IMR-90 (cell line): Measurements from ENCODE around the gene KIF3A. TPM values are rescaled to one million over a fixed set of nuclear protein-coding genes. Genes with fewer than 3 reads are reported as not detected.

Experiments used
- ATAC-seq: fragments of 200-7000 bp; cut with Tn5 transposase; 2 replicates; pipeline ENCODE4 v1.9.1; 2020; ENCODE audit warnings: low read depth, mild to moderate bottlenecking, moderate library complexity
- BruUV-seq: library from RNA; stranded (reverse); fragments of 400-500 nt; replicated peaks from 2 replicates; lab custom pipeline; 2021; lab: Mats Ljungman, UMichigan
- CTCF ChIA-PET: fragments of 300-600 bp; formaldehyde crosslinking; extraction: SDS; loops from one replicate; lab custom pipeline; 2021; ENCODE audit warnings: antibody characterized with exemption; lab: Yijun Ruan, JAX
- POLR2A ChIA-PET: fragments of 300-600 bp; sonication (Branson Sonifier 250); formaldehyde crosslinking; loops from one replicate; lab custom pipeline; 2022; ENCODE audit warnings: antibody characterized with exemption; ENCODE audit not compliant: unreplicated experiment; lab: Charles Lee
- DNase-seq: peaks from one replicate; pipeline ENCODE4 v3.0.0; 2013
- H2AFZ ChIP-seq: replicated peaks from 2 replicates; pipeline ENCODE3; 2013; ENCODE audit warnings: low read length, mild to moderate bottlenecking; ENCODE audit not compliant: poor library complexity
- H2AK5ac ChIP-seq: 2 replicates; pipeline ENCODE4 v1.6.1; 2013; ENCODE audit warnings: low read depth, low read length, inconsistent platforms
- H2AK9ac ChIP-seq: replicated peaks from 2 replicates; pipeline ENCODE3; 2013; ENCODE audit warnings: mild to moderate bottlenecking, low read depth, low read length, moderate library complexity; ENCODE audit not compliant: poor library complexity
- H2BK120ac ChIP-seq: 2 replicates; pipeline ENCODE4 v1.6.1; 2013; ENCODE audit warnings: low read depth, low read length, inconsistent platforms
- H2BK15ac ChIP-seq: 3 replicates; pipeline ENCODE4 v1.6.1; 2013; ENCODE audit warnings: low read depth, low read length, inconsistent platforms
- H2BK20ac ChIP-seq: 2 replicates; pipeline ENCODE4 v1.6.1; 2013; ENCODE audit warnings: low read depth, mild to moderate bottlenecking, inconsistent platforms, low read length, moderate library complexity
- H2BK5ac ChIP-seq: 2 replicates; pipeline ENCODE4 v1.6.1; 2013; ENCODE audit warnings: mild to moderate bottlenecking, low read depth, low read length, inconsistent platforms; ENCODE audit not compliant: poor library complexity, severe bottlenecking
- H3K14ac ChIP-seq: replicated peaks from 2 replicates; pipeline ENCODE4 v1.6.1; 2013; ENCODE audit warnings: low read depth, low read length, inconsistent platforms
- H3K18ac ChIP-seq: 2 replicates; pipeline ENCODE4 v1.6.1; 2013; ENCODE audit warnings: low read depth, low read length, control low read depth
- H3K23ac ChIP-seq: 2 replicates; pipeline ENCODE4 v1.6.1; 2013; ENCODE audit warnings: low read depth, low read length, inconsistent platforms
- H3K27ac ChIP-seq: 2 replicates; pipeline ENCODE4 v1.5.1; 2013; ENCODE audit warnings: mild to moderate bottlenecking, control low read depth, low read length; ENCODE audit not compliant: insufficient read depth
- H3K27me3 ChIP-seq: 2 replicates; pipeline ENCODE4 v1.6.1; 2013; ENCODE audit warnings: low read length; ENCODE audit not compliant: control insufficient read depth, insufficient read depth
- H3K36me3 ChIP-seq: 2 replicates; pipeline ENCODE4 v1.6.1; 2013; ENCODE audit warnings: low read length, mixed read lengths; ENCODE audit not compliant: control insufficient read depth, insufficient read depth
- H3K4ac ChIP-seq: 2 replicates; pipeline ENCODE4 v1.6.1; 2013; ENCODE audit warnings: low read depth, low read length, inconsistent platforms
- H3K4me1 ChIP-seq: 2 replicates; pipeline ENCODE4 v1.6.1; 2013; ENCODE audit warnings: low read length, mixed read lengths; ENCODE audit not compliant: control insufficient read depth, insufficient read depth
- H3K4me2 ChIP-seq: 2 replicates; pipeline ENCODE4 v1.6.1; 2013; ENCODE audit warnings: low read depth, mild to moderate bottlenecking, control low read depth, low read length, moderate library complexity
- H3K4me3 ChIP-seq: 2 replicates; pipeline ENCODE4 v1.5.1; 2013; ENCODE audit warnings: low read depth, mild to moderate bottlenecking, control low read depth, low read length, moderate library complexity; ENCODE audit not compliant: insufficient read depth
- H3K56ac ChIP-seq: 2 replicates; pipeline ENCODE4 v1.6.1; 2013; ENCODE audit warnings: low read length, inconsistent platforms; ENCODE audit not compliant: insufficient read depth; ENCODE audit errors: extremely low read depth
- H3K79me1 ChIP-seq, 2 experiments: 2 replicates each; pipeline ENCODE4 v1.6.1; 2013; ENCODE audit warnings: low read length in 2 of 2, inconsistent platforms in 1 of 2, low read depth in 1 of 2
- H3K9ac ChIP-seq: 2 replicates; pipeline ENCODE4 v1.6.1; 2013; ENCODE audit warnings: low read depth, low read length, control low read depth
- H3K9me1 ChIP-seq: 2 replicates; pipeline ENCODE4 v1.6.1; 2013; ENCODE audit warnings: low read length, inconsistent platforms; ENCODE audit not compliant: insufficient read depth
- H3K9me3 ChIP-seq: 2 replicates; pipeline ENCODE4 v1.6.1; 2013; ENCODE audit warnings: low read length; ENCODE audit not compliant: control insufficient read depth, insufficient read depth
- H4K20me1 ChIP-seq: 2 replicates; pipeline ENCODE4 v1.6.1; 2013; ENCODE audit warnings: low read length, inconsistent platforms; ENCODE audit not compliant: insufficient read depth
- H4K5ac ChIP-seq: 2 replicates; pipeline ENCODE4 v1.6.1; 2013; ENCODE audit warnings: mild to moderate bottlenecking, low read depth, low read length, control low read depth
- H4K8ac ChIP-seq, 2 experiments: 2 replicates each; pipeline ENCODE4 v1.6.1; 2013; ENCODE audit warnings: low read depth in 2 of 2, low read length in 2 of 2, control low read depth in 1 of 2, inconsistent platforms in 1 of 2
- H4K91ac ChIP-seq: 2 replicates; pipeline ENCODE4 v1.6.1; 2013; ENCODE audit warnings: low read depth, low read length, inconsistent platforms; ENCODE audit not compliant: insufficient read depth
- BHLHE40 ChIP-seq: fragments of 150-350 bp; IDR thresholded peaks from 2 replicates; pipeline ENCODE4 v1.6.1; 2016; ENCODE audit warnings: mild to moderate bottlenecking, low read depth, low read length
- CEBPB ChIP-seq: IDR thresholded peaks from 2 replicates; pipeline ENCODE4 v1.6.1; 2012; ENCODE audit warnings: low read depth, low read length, improper control_type of control experiment
- CHD1 ChIP-seq: IDR thresholded peaks from 2 replicates; pipeline ENCODE4 v1.6.1; 2012; ENCODE audit warnings: low read depth, low read length, improper control_type of control experiment
- FOS ChIP-seq: fragments of 150-350 bp; IDR thresholded peaks from 2 replicates; pipeline ENCODE4 v1.6.1; 2016; ENCODE audit warnings: low read depth, low read length
- MAZ ChIP-seq: IDR thresholded peaks from 2 replicates; pipeline ENCODE4 v1.6.1; 2012; ENCODE audit warnings: low read depth, mild to moderate bottlenecking, low read length, improper control_type of control experiment, moderate library complexity, borderline replicate concordance
- MXI1 ChIP-seq: IDR thresholded peaks from 2 replicates; pipeline ENCODE4 v1.6.1; 2012; ENCODE audit warnings: low read depth, mild to moderate bottlenecking, low read length, moderate library complexity, borderline replicate concordance
- NFE2L2 ChIP-seq: fragments of 150-350 bp; IDR thresholded peaks from 2 replicates; pipeline ENCODE4 v1.6.1; 2016; ENCODE audit warnings: low read depth, mild to moderate bottlenecking, low read length
- POLR2A ChIP-seq: IDR thresholded peaks from 2 replicates; pipeline ENCODE4 v1.6.1; 2012; ENCODE audit warnings: mild to moderate bottlenecking, low read depth, low read length
- RAD21 ChIP-seq: IDR thresholded peaks from 2 replicates; pipeline ENCODE4 v1.6.1; 2012; ENCODE audit warnings: low read length, improper control_type of control experiment
- RCOR1 ChIP-seq: IDR thresholded peaks from 2 replicates; pipeline ENCODE4 v1.6.1; 2012; ENCODE audit warnings: mild to moderate bottlenecking, low read length, improper control_type of control experiment; ENCODE audit not compliant: insufficient replicate concordance
- RFX5 ChIP-seq: IDR thresholded peaks from 2 replicates; pipeline ENCODE4 v1.8.0; 2012; ENCODE audit warnings: low read depth, mild to moderate bottlenecking, low read length, moderate library complexity
- SMC3 ChIP-seq: fragments of 150-350 bp; IDR thresholded peaks from 2 replicates; pipeline ENCODE4 v1.6.1; 2016; ENCODE audit warnings: low read depth, mild to moderate bottlenecking, antibody characterized with exemption, low read length, moderate library complexity
- WGBS, 2 experiments: methylation state at CpG; one replicate each; pipeline versions ENCODE4 v1.1.5 to v1.1.7; 2013; ENCODE audit warnings: missing lambda C conversion rate in 2 of 2; ENCODE audit not compliant: insufficient read length in 1 of 2; ENCODE audit errors: extremely low coverage in 2 of 2; 5-methylcytosine and 5-hydroxymethylcytosine counted together
- dilution Hi-C: fragments of 300-500 bp; cut with HindIII; formaldehyde crosslinking; loops from one replicate; pipeline ENCODE4 v1.14.3; 2018; ENCODE audit warnings: low sequenced_read_pairs; ENCODE audit not compliant: unreplicated experiment
- in situ Hi-C: fragments of 300-500 bp; cut with MboI; formaldehyde crosslinking; loops from 3 replicates; pipeline ENCODE4 v1.14.3; 2019; ENCODE audit warnings: low sequenced_read_pairs, inconsistent platforms, mixed read lengths
- intact Hi-C: fragments of 100-400 bp; cut with micrococcal nuclease; formaldehyde crosslinking; loops from 2 replicates; pipeline ENCODE4 v1.10.0; 2022
- polyA plus RNA-seq, 3 experiments: library from polyadenylated mRNA; depleted of rRNA; stranded (reverse); fragments of >200 nt; gene quantifications; 2 replicates each; pipeline ENCODE4 v1.2.3, GENCODE V29; 2012; ENCODE audit warnings: low replicate concordance in 1 of 3
- total RNA-seq: library from RNA; depleted of rRNA; stranded (reverse); fragments of >200 nt; gene quantifications from 2 replicates; pipeline ENCODE4 v1.2.3, GENCODE V29; 2012
- TF ChIP-seq, protein P1 (sequence below): conservative IDR thresholded peaks from 2 replicates; pipeline ENCODE4 v1.5.1; 2012; ENCODE audit warnings: mild to moderate bottlenecking, low read depth, low read length, improper control_type of control experiment
- TF ChIP-seq, protein P2 (sequence below): fragments of 150-350 bp; IDR thresholded peaks from 2 replicates; pipeline ENCODE4 v1.6.1; 2017; ENCODE audit warnings: mild to moderate bottlenecking, antibody characterized with exemption, low read length, low read depth
- TF ChIP-seq, protein P3 (sequence below): fragments of 150-350 bp; IDR thresholded peaks from 2 replicates; pipeline ENCODE4 v1.6.1; 2016; ENCODE audit warnings: low read depth, mild to moderate bottlenecking, low read length, moderate library complexity, borderline replicate concordance

The KIF3A gene
- total and polyA plus RNA-seq, 2 of the 4 experiments (the other 2 are of a cell fraction): 4.3 to 4.5 TPM

DNA sequence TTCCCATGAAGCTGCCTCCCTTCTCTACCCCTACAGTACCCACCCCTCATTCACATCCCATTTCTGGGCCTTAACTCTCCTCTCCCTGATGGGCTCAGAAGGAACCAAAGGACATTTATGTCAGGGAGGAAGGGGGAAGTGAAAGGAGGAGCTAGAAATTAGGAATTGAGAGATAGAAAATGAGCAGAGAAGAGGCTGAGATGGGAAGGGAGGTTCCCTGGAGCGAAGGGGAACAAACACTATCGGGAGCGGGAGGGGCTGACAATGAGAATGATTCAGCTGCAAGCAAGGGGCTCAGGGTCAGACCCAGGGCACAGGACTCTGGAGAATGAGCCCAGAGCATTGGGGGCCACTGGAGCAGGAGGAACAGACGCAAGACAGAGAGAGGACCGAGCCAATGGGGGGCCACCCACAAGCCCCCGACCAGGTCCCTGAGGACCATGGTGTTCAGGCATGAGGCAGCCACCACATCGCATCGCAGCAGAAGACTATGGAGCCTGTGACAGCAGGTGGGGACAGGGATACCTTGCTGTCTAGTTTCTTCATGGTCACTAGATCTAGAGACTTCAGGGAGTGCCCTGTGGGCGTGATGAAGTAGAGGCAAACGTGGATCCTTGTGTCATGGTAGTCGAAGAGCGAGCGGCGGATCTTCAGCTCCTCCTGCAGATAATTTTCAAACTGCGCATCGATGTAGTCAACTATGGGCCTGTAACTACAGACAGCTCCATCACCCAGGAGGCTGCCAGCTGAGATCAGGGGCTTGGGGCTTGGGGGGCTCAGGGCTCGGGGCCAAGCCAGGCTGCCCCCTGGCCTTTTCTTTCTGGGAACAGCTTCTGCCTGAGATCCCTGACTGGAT, 26.1 kb upstream of the KIF3A start:
- DNase-seq: no peak
- H3K79me1 ChIP-seq: peaks cover 15 to 37% of the 10 kb centered on the region in 2 experiments
- H2BK20ac ChIP-seq: no peak overlapping the region
- H4K20me1 ChIP-seq: peaks cover 18% of the 10 kb centered on the region
- WGBS, 2 experiments: 98% methylated on average over 8 of the region's 17 CpGs; no CpG with 5 or more reads in 1 of the 2 experiments
- no peak overlapping the region for H2BK120ac ChIP-seq
- no peak overlapping the region for H4K91ac ChIP-seq
- H3K4me3 ChIP-seq: no peak overlapping the region
- H2BK5ac ChIP-seq: no peak overlapping the region
- no peak overlapping the region for H3K9ac ChIP-seq
- H2AFZ ChIP-seq: no peak overlapping the region
- H2AK9ac ChIP-seq: no peak overlapping the region
- H4K8ac ChIP-seq: no peak overlapping the region
- no peak for ATAC-seq
- no peak overlapping the region for H3K4me2 ChIP-seq
- intact Hi-C loops: no loop called here
- H3K56ac ChIP-seq: no peak overlapping the region
- no peak overlapping the region for H3K23ac ChIP-seq
- H3K4ac ChIP-seq: no peak overlapping the region
- H3K9me3 ChIP-seq: no peaks in the 10 kb centered on the region
- CTCF ChIA-PET: interaction anchor here (1.0 kb wide), 1 partner anchor 8 kb away, joined by 3 read pairs; no protein-coding TSS in a partner anchor
- no TSS peak for BruUV-seq
- no peak overlapping the region for H2AK5ac ChIP-seq
- H2BK15ac ChIP-seq: no peak overlapping the region
- in situ Hi-C loops: no loop called here
- POLR2A ChIA-PET: no interaction called here
- H3K4me1 ChIP-seq: peaks cover 10% of the 10 kb centered on the region
- H3K9me1 ChIP-seq: peaks cover 18% of the 10 kb centered on the region
- no peak overlapping the region for H3K18ac ChIP-seq
- no peak overlapping the region for H3K14ac ChIP-seq
- H3K27ac ChIP-seq: no peak overlapping the region
- H4K5ac ChIP-seq: no peak overlapping the region
- dilution Hi-C loops: no loop called here
- peaks cover 53% of the 10 kb centered on the region for H3K36me3 ChIP-seq
- H3K27me3 ChIP-seq: no peaks in the 10 kb centered on the region
- TF ChIP-seq, protein P1, sequence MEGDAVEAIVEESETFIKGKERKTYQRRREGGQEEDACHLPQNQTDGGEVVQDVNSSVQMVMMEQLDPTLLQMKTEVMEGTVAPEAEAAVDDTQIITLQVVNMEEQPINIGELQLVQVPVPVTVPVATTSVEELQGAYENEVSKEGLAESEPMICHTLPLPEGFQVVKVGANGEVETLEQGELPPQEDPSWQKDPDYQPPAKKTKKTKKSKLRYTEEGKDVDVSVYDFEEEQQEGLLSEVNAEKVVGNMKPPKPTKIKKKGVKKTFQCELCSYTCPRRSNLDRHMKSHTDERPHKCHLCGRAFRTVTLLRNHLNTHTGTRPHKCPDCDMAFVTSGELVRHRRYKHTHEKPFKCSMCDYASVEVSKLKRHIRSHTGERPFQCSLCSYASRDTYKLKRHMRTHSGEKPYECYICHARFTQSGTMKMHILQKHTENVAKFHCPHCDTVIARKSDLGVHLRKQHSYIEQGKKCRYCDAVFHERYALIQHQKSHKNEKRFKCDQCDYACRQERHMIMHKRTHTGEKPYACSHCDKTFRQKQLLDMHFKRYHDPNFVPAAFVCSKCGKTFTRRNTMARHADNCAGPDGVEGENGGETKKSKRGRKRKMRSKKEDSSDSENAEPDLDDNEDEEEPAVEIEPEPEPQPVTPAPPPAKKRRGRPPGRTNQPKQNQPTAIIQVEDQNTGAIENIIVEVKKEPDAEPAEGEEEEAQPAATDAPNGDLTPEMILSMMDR: no peak
- no peak for TF ChIP-seq CEBPB
- TF ChIP-seq RCOR1: no peak
- TF ChIP-seq FOS: no peak
- no peak for TF ChIP-seq MXI1
- no peak for TF ChIP-seq MAZ
- TF ChIP-seq, protein P2, sequence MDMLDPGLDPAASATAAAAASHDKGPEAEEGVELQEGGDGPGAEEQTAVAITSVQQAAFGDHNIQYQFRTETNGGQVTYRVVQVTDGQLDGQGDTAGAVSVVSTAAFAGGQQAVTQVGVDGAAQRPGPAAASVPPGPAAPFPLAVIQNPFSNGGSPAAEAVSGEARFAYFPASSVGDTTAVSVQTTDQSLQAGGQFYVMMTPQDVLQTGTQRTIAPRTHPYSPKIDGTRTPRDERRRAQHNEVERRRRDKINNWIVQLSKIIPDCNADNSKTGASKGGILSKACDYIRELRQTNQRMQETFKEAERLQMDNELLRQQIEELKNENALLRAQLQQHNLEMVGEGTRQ: no peak
- TF ChIP-seq SMC3: no peak
- no peak for TF ChIP-seq RFX5
- no peak for TF ChIP-seq NFE2L2
- TF ChIP-seq, protein P3, sequence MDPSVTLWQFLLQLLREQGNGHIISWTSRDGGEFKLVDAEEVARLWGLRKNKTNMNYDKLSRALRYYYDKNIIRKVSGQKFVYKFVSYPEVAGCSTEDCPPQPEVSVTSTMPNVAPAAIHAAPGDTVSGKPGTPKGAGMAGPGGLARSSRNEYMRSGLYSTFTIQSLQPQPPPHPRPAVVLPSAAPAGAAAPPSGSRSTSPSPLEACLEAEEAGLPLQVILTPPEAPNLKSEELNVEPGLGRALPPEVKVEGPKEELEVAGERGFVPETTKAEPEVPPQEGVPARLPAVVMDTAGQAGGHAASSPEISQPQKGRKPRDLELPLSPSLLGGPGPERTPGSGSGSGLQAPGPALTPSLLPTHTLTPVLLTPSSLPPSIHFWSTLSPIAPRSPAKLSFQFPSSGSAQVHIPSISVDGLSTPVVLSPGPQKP: no peak
- no peak for TF ChIP-seq BHLHE40
- TF ChIP-seq POLR2A: no peak
- no peak for TF ChIP-seq CHD1
- TF ChIP-seq RAD21: no peak
